GM13977 (cell line): ENCODE results near the gene UPK1B.
"Not testable (repeated sequence)": the region's sequence is repeated elsewhere in the genome, so short reads cannot be mapped to it uniquely, and the experiment has no call there.

Experiments used
- DNase-seq: peaks from one replicate; pipeline ENCODE4 v3.0.0; 2012; ENCODE audit warnings: low spot score
- CTCF ChIP-seq: IDR thresholded peaks from 2 replicates; pipeline ENCODE4 v1.5.1; 2012; ENCODE audit warnings: mild to moderate bottlenecking, control low read depth; ENCODE audit not compliant: insufficient read depth; ENCODE audit errors: extremely low read depth, missing control alignments
- in situ Hi-C: fragments of 300-500 bp; cut with MboI; formaldehyde crosslinking; loops from one replicate; pipeline ENCODE4 v1.12.0; 2022; ENCODE audit warnings: low sequenced_read_pairs, low pct_unique_long_range_greater_than_20kb, mixed read lengths, inconsistent platforms; ENCODE audit not compliant: unreplicated experiment

UPK1B gene

GRCh38 chr3:119173325-119173724 is at the start of gene UPK1B:
Gene UPK1B, plus strand, starts transcription at chr3:119173598. Its CDS starts 13,144 bp downstream, at chr3:119186742.
- DNase-seq, result no peak
- no peak for TF ChIP-seq CTCF
- in situ Hi-C loops, result no loop called here

GRCh38 chr3:119125342-119125741 is 48.1 kb upstream of the UPK1B start:
- DNase-seq, result no peak
- TF ChIP-seq CTCF, result no peak
- in situ Hi-C loops, result loop anchor here (25.0 kb wide), 1 partner anchor 562 kb away; the partner anchor contains the start of gene COX17

- no peak for DNase-seq
- TF ChIP-seq CTCF, result no peak
- in situ Hi-C loops, result loop anchor here (25.0 kb wide), 1 partner anchor 561 kb away; the partner anchor contains the start of gene COX17
These were observed 47.5 kb upstream of the UPK1B start for GRCh38 chr3:119125742-119126504.

GRCh38 chr3:119130291-119130690 is 43.1 kb upstream of the UPK1B start:
- in situ Hi-C loops, result loop anchor here (25.0 kb wide), 1 partner anchor 557 kb away; the partner anchor contains the start of gene COX17
- DNase-seq, result not testable (repeated sequence)

- not testable (repeated sequence) for DNase-seq
- in situ Hi-C loops, result loop anchor here (25.0 kb wide), 1 partner anchor 555 kb away; the partner anchor contains the start of gene COX17
These were observed 41.1 kb upstream of the UPK1B start for GRCh38 chr3:119132291-119132690.

GRCh38 chr3:119139360-119139759 is 34.0 kb upstream of the UPK1B start:
- DNase-seq, result not testable (repeated sequence)
- in situ Hi-C loops, result loop anchor here (25.0 kb wide), 1 partner anchor 548 kb away; the partner anchor contains the start of gene COX17

- no peak for DNase-seq
- TF ChIP-seq CTCF, result no peak
- in situ Hi-C loops, result loop anchor here (25.0 kb wide), 1 partner anchor 547 kb away; the partner anchor contains the start of gene COX17
These were observed 32.9 kb upstream of the UPK1B start for GRCh38 chr3:119140466-119140865.

GRCh38 chr3:119145128-119145499 is 28.3 kb upstream of the UPK1B start:
- in situ Hi-C loops, result loop anchor here (25.0 kb wide), 1 partner anchor 542 kb away; the partner anchor contains the start of gene COX17
- TF ChIP-seq CTCF, result no peak
- DNase-seq, result no peak
